Osteocyte (in vitro differentiated cells): Measurements from ENCODE around the gene BRINP2. TPM values are rescaled to one million over a fixed set of nuclear protein-coding genes. Genes with fewer than 3 reads are reported as not detected.

ENCODE experiments used
- DNase-seq: peaks from one replicate; pipeline ENCODE4 v3.0.0; 2021; ENCODE audit warnings: mixed read lengths; ENCODE audit not compliant: unreplicated experiment; ENCODE audit errors: extremely low spot score
- H3K27ac Mint-ChIP-seq: one replicate; pipeline ENCODE4 v1.8.0; 2021; ENCODE audit warnings: mild to moderate bottlenecking, mixed read lengths; ENCODE audit not compliant: unreplicated experiment
- H3K27me3 Mint-ChIP-seq: one replicate; pipeline ENCODE4 v1.8.0; 2021; ENCODE audit warnings: mixed read lengths; ENCODE audit not compliant: unreplicated experiment
- H3K36me3 Mint-ChIP-seq: one replicate; pipeline ENCODE4 v1.8.0; 2021; ENCODE audit warnings: mixed read lengths; ENCODE audit not compliant: unreplicated experiment
- H3K4me1 Mint-ChIP-seq: one replicate; pipeline ENCODE4 v1.8.0; 2021; ENCODE audit warnings: mixed read lengths; ENCODE audit not compliant: unreplicated experiment
- H3K4me3 Mint-ChIP-seq: one replicate; pipeline ENCODE4 v1.8.0; 2021; ENCODE audit warnings: mild to moderate bottlenecking, moderate library complexity, mixed read lengths; ENCODE audit not compliant: unreplicated experiment
- H3K9me3 Mint-ChIP-seq: one replicate; pipeline ENCODE4 v1.8.0; 2021; ENCODE audit warnings: mixed read lengths; ENCODE audit not compliant: unreplicated experiment
- CTCF ChIP-seq: fragments of 200-600 bp; sonication (generic); IDR thresholded peaks from 2 replicates; pipeline ENCODE4 v1.5.0; 2021; ENCODE audit warnings: antibody characterized with exemption, mild to moderate bottlenecking, moderate library complexity
- total RNA-seq: library from RNA; stranded (reverse); gene quantifications from 2 replicates; pipeline ENCODE4 v1.2.1, GENCODE V29; 2021

BRINP2 gene
- total RNA-seq, 1 donor from 2014 or later: not detected

- Mint-ChIP-seq H3K4me1 (no peaks in the 10 kb centered on the region), H3K4me3 (no peak overlapping the region), H3K27me3 (no peaks in the 10 kb centered on the region), H3K27ac (no peak overlapping the region), H3K9me3 (no peaks in the 10 kb centered on the region), H3K36me3 (no peaks in the 10 kb centered on the region)
- DNase-seq: no peak
- no peak for TF ChIP-seq CTCF
Measured at GRCh38 chr1:177208920-177209319, 38.2 kb downstream of the BRINP2 start.

- no peak for TF ChIP-seq CTCF
- no peak for DNase-seq
- Mint-ChIP-seq H3K4me3 (no peak overlapping the region), H3K27ac (no peak overlapping the region), H3K9me3 (no peaks in the 10 kb centered on the region), H3K4me1 (no peaks in the 10 kb centered on the region), H3K36me3 (no peaks in the 10 kb centered on the region), H3K27me3 (no peaks in the 10 kb centered on the region)
Measured at GRCh38 chr1:177209357-177209756, 38.6 kb downstream of the BRINP2 start.

- TF ChIP-seq CTCF: no peak
- no peak for DNase-seq
- H3K27me3 Mint-ChIP-seq: no peaks in the 10 kb centered on the region
- no peak overlapping the region for H3K4me3 Mint-ChIP-seq
- H3K36me3 Mint-ChIP-seq: no peaks in the 10 kb centered on the region
- H3K27ac Mint-ChIP-seq: no peak overlapping the region
- H3K4me1 Mint-ChIP-seq: no peaks in the 10 kb centered on the region
- no peaks in the 10 kb centered on the region for H3K9me3 Mint-ChIP-seq
Measured at GRCh38 chr1:177210071-177210470, 39.3 kb downstream of the BRINP2 start.

- Mint-ChIP-seq H3K27me3 (no peaks in the 10 kb centered on the region), H3K27ac (no peak overlapping the region), H3K36me3 (no peaks in the 10 kb centered on the region), H3K4me3 (no peak overlapping the region), H3K4me1 (no peaks in the 10 kb centered on the region), H3K9me3 (peaks cover 4% of the 10 kb centered on the region)
- DNase-seq: no peak
- no peak for TF ChIP-seq CTCF
Measured at GRCh38 chr1:177211231-177211630, 40.5 kb downstream of the BRINP2 start.

- no peak for DNase-seq
- peaks cover 26% of the 10 kb centered on the region for H3K9me3 Mint-ChIP-seq
- H3K36me3 Mint-ChIP-seq: no peaks in the 10 kb centered on the region
- H3K4me1 Mint-ChIP-seq: no peaks in the 10 kb centered on the region
- no peak for TF ChIP-seq CTCF
- no peak overlapping the region for H3K27ac Mint-ChIP-seq
- no peak overlapping the region for H3K4me3 Mint-ChIP-seq
- no peaks in the 10 kb centered on the region for H3K27me3 Mint-ChIP-seq
Measured at GRCh38 chr1:177216587-177217202, 45.9 kb downstream of the BRINP2 start.
